GM21515 (cell line): ENCODE measurements around the gene ENTREP1.
"Not testable (repeated sequence)": the region's sequence is repeated elsewhere in the genome, so short reads cannot be mapped to it uniquely, and the experiment has no call there.

ENCODE experiments used
- ATAC-seq: cut with Tn5 transposase; IDR thresholded peaks from one replicate; pipeline ENCODE4 v1.9.1; 2021; ENCODE audit not compliant: unreplicated experiment

The ENTREP1 gene, protein sequence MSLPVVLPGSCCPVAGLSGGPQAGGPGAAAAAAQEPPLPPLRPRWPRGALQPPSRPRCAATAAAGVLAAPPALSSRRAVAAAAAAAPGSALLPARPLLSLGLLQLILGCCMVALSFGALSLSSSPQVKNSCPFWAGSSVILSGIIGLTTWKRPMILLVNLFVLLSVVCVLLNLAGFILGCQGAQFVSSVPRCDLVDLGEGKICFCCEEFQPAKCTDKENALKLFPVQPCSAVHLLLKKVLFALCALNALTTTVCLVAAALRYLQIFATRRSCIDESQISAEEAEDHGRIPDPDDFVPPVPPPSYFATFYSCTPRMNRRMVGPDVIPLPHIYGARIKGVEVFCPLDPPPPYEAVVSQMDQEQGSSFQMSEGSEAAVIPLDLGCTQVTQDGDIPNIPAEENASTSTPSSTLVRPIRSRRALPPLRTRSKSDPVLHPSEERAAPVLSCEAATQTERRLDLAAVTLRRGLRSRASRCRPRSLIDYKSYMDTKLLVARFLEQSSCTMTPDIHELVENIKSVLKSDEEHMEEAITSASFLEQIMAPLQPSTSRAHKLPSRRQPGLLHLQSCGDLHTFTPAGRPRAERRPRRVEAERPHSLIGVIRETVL

DNA sequence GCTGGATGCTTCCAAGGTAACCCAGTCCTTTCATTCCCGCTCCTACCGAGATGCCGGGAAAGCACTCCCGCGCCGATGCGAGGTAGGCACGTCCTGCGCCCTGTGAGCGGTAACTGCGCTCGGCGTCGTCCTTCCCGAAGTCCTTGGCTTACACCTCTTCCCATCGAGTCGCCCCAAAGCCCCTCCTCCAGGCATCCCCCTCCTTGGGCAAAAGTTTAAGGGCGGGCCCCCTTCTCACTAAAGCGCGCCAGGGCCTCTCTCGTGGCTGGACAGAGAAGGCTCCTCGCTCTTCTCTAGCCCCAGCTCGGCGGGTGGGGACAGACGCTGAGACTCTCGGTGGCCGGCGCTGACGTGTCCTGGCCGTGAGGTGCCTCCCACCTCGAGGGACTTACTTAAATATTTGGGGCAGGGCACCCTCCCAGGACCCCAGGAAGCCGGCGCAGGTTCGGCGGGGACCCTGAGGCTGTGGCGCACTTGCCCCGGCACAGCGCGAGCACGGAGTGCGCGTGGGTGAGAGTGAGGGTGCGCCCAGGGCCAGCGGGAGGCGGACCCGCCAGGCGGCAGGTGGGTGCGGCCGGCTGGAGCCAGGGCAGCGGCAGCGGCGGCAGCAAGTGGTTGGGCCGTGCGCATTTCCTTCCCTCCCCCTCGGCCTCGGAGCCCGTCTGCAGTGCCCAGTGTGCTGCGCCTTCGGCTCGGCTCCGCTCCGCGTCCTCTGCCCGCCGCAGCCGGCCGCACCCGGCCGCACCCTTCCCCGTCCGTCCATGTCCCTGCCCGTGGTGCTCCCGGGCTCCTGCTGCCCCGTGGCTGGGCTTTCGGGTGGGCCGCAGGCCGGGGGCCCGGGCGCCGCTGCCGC lies at the start of gene ENTREP1:
Gene ENTREP1 (plus strand): TSS at position 667 of the 853 bp plus-strand sequence. CDS start 95 bp downstream, at position 762.
- ATAC-seq = no peak

DNA sequence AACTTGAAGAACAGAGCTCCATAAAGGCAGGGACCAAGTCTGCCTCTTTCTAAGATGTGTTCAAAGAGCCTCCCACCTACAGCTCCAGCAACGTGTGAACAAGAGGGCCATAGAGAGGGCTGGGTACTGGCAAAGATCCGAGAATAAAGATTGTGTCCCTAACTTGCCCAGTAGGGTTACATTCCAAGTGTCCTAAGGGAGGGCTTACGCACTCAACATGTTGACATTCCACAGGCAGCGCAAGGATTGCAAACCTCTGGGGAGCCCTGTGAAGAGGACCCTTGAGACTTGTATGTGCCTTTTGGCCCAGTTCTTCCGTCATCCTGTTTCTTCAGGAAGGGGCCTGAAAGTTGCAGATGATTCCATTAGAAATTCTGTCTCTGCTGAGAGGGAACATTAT lies 48.2 kb upstream of the ENTREP1 start:
- ATAC-seq = no peak

DNA sequence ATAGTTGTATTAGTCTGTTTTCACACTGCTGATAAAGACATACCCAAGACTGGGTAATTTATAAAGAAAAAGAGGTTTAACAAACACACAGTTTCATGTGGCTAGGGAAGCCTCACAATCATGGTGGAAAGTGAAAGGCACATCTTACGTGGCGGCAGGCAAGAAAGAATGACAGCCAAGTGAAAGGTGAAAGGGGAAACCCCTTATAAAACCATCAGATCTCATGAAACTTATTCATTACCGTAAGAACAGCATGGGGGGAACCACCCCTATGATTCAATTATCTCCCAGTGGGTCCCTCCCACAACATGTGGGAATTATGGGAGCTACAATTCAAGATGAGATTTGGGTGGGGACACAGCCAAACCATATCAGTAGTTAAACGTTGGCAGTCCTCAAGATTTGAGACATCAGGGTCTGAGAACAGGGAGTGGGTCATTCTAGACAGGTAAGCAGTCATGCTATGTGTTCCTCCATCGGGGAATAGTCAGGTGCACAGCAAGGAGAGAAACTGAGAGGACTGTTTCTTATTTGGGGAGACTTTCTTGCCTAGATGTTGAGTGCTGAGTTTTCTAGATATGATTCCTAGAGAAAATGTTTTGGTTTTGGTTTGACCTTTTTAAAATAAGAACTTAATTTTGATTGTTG lies 45.8 kb upstream of the ENTREP1 start:
- peak; percentile 90 for ATAC-seq

DNA sequence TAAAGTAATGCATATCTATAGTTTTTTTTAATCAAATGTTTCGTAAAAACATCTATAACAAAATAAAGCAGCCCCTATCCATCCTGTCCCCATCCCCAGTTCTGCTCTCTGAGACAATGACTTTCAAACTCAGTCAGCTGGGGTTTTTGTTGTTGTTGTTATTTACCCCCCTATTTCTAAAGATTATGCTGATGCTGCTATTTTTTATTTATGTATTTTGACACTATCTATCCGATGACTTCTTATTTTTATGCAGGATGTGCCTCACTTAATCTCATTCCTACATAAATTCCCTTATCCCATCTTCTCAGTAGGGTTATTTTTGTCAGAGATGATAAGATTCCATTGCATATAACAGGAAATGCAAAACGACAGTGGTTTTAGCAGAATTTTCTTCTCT lies 45.3 kb upstream of the ENTREP1 start:
- ATAC-seq = no peak

DNA sequence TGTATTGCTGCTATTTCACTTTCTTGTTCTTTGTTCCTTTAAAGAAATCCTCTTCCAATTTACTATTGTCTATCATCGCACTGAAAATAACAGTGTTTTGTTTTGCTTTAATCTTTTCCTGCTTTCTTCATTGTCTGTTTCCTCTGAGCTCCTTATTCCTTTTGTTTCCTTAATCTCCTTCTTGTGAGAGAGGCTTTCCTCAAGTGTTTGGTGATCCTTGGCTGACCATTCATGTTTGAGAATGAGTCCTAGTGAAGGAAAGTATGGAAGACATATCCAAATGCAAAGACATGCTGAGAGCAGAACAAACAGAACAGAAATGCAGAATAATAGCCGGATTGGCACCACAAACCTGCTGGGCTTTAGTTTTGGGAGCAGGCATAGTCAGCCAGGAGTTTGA lies 42.0 kb upstream of the ENTREP1 start:
- ATAC-seq = no peak

DNA sequence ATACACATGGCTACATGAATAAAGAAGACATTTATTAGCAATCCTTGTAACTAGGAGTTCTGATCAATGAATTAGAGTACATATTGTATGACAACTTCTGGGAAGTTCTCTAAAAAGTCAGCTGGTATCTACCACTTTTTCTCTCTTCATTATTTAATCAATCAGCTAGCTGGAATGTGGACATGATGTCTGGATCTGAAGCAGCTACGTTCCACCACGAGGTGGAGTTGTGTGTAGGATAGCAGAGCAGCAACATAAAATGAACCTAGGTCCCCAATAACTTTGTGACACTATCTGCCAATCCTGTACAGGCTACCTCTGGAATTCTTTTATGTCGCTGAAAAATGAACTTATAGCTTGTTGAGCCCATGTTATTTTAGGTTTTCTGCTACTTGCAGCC lies 32.9 kb upstream of the ENTREP1 start:
- ATAC-seq = no peak

DNA sequence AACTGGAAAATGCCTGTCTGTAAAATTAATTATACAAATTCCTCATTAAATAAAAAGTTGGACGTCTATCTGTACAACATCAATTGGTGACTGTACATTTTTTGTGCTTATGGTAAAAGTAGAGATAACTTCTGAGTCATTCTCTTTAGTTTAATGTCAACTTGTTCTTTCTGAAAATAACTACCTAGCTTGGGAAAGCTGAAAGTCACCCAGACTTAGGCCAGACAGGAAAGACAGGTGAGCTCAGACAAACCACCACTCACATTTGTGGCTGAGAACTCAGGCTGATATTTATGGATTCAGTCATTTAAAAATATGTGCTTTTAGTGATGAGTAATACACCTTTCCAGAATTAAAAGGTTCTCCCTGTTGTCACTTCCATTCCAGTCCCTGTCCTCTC lies 31.9 kb upstream of the ENTREP1 start:
- no peak for ATAC-seq

DNA sequence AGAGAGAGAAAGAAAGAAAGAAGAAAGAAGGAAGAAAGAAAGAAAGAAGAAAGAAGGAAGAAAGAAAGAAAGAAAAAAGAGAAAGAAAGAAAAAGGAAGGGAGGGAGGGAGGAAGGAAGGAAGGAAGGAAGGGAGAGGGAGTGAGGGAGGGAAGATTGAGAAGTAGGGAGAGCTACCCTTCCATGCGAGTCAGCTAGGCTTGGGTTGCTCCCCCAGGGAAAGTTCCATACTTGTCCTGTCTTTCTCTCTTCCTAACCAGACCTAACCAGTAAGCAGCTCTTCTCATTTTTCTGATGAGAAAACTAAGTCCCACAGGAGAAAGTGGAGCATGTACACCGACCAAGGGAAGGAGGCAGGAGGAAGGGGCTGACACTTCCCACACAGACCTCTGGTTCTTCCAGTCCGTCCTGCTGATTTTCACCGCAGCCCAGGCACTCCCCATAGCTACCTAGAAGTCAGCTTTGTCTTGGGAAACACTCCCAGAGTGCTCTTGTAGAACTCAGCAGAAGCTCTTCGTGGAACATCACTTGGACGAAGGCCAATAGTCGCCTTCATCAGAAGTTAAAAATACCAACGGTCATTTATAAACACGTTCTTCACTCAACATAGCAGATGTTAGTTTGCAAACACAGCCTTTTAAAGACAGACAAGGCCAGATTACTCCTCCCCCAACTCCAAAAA lies 29.0 kb upstream of the ENTREP1 start:
- no peak for ATAC-seq

DNA sequence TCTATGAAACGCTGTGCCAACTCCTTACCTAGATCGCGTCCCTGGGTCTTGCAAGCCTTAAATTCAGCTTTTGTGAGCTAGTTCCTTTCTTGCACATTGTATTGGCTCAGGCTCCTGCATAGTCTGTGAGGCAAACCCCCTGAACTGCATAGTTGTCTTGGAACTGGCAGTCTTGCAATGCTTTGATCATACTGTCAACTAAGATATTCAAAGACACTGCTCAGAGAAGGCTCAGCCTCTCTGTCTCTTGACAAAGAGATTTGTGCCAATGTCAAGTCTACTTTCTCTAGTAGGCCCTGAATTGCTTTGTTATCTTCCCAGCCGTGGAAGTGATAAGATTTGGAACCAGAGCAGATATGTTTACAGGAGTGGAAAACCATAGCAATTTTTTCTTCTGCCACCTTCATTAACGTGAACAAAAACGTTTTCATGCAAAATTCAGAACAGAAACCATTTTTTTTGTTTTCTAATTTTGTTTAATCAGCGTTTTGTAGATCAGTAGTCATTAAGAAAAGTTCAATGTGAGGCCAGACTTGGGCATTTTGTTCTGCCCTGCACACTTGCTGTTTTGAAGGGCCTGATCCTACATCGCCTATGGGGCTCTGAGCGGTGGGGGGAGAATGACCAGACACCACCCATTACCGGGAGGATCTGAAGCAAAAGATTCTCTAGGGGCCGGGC lies 27.6 kb upstream of the ENTREP1 start:
- ATAC-seq = no peak

DNA sequence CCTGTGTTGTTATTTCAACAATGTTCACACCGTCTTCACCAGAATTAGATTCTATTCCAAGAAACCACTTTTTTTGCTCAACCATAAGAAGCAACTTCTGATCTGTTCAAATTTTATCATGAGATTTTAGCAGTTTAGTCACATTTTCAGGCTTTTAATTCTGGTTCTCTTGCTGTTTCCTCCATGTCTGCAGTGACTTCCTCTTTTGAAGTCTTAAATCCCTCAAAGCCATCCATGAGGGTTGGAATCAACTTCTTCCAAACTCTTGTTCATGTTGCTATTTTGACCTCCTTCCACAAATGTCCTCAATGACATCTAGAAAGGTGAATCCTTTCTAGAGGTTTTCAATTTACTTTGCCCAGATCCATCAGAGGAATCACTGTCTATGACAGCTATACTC lies 25.7 kb upstream of the ENTREP1 start:
- ATAC-seq = no peak

DNA sequence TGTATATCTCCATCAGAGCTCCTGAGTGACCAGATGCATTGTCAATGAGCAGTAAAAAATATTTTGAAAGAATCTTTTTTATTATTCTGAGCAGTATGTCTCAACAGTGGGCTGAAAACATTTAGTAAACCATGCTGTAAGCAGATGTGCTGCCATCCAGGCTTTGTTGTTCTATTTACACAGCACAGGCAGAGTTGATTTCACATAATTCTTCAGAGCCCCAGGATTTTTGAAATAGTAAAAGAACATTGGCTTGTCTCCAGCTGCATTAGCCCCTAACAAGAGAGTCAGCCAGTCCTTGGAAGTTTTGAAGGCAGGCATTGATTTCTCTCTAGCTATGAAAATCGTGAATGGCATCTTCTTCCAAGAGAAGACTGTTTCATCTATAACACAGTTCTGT lies 25.2 kb upstream of the ENTREP1 start:
- no peak for ATAC-seq

DNA sequence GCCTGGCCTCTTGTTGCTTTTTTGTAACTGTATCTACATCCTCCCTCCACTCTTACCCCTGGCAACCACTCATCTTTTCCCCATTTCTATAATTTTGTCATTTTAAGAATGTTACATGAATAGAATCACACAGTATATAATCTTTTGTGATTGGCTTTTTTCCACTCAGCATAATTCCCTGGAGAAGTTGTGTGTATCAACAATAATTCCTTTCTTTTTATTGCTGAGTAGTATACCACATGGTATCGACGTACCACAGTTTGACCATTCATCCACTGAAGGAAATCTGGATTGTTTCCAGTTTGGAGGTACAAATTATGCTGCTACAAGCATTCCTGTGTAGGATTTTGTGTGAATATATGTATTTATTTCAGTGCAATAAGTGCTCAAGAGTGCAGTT lies 21.7 kb upstream of the ENTREP1 start:
- no peak for ATAC-seq

DNA sequence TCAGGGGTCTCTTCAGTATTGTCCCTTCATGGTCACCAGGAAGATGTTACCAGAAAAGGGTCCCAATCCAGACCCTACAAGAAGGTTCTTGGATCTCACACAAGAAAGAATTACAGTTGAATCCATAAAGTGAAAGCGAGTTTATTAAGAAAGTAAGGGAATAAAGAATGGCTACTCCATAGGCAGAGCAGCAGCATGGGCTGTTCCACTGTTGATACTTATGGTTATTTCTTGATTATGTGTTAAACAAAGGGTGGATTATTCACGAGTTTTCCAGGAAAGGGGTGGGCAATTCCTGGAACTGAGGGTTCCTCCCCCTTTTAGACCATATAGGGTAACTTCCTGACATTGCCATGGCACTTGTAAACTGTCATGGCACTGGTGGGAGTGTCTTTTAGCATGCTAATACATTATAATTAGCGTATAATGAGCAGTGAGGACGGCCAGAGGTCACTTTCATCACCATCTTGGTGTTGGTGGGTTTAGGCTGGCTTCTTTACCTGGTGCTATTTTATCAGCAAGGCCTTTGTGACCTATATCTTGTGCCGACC lies 18.0 kb upstream of the ENTREP1 start:
- not testable (repeated sequence) for ATAC-seq

DNA sequence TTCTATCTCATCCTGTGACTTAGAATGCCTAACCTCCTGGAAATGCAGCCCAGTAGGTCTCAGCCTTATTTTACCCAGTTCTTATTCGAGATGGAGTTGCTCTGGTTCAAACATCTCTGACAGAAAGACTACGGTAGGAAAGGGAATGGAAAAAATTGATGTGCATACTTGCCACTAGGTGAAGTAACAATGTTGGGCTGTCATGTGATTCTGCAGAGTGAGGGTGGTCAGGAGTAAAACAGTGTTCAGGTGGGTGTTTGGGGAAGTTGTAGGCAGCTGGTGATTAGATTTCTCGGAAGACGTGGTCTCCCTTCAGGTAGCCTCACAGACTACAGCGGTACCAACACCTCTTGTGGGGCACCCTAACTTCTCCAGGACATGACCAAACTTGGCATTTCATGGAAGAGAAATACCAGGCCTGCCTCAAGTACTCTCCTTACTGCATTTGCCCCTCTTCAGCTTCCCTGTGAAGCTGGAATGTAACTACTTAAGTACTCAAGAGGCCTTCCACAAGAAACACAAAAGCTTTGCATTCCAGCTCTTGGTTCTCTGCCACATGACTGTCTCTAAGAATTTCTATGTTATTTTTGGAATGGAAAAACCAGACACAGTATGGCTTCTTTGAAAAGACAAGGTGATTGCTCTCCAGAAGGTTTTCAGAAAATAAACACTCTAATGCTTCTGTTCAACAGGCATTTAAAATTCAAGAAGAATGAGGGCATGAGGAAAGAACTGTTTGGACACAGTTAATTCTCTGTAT lies 17.4 kb upstream of the ENTREP1 start:
- ATAC-seq = no peak

DNA sequence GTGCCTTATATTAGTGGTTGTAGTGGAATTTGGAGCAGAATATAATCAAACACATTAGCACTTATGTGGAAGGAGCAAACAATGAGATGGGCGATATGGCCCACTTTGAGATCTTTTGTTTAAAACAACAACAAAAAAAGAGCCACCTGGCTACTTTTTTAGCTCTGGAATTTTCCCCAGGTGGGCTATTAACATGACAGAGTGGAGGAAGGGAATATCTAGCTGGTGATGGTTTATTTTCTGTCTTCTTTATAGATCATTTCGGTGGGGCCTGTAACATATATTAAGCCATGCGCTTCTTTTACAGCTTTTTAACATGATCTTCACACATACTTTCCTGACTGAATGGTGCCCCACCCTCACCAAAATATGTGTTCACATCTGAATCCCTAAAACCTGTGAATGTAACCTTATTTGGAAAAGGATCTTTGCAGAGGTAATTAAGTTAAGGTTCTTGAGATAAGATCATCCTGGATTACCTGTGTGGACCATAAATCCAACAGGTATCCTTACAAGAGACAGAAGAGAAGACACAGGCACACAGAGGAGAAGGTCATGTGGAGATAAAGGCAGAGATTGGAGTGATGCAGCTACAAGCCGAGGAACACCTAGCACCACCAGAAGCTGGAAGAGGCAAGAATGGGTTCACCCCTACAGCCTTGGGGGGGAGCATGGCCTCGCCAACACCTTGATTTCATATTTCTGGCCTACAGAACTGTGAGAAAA lies 16.6 kb upstream of the ENTREP1 start:
- ATAC-seq = no peak

DNA sequence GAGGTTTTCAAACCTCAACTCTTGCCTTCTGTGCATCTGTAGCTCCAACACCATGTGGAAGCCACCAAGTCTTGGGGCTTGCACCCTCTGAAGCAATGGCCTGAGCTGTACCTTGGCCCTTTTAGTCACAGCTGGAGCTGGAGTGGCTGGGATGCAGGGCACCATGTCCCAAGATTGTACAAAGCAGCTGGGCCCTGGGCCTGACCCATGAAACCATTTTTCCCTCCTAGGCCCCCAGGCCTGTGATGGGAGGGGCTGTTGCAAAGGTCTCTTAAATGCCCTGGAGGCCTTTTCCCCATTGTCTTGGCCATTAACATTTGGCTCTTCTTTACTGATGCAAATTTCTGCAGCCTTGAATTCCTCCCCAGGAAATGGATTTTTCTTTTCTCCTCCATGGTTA lies 11.8 kb upstream of the ENTREP1 start:
- no peak for ATAC-seq

DNA sequence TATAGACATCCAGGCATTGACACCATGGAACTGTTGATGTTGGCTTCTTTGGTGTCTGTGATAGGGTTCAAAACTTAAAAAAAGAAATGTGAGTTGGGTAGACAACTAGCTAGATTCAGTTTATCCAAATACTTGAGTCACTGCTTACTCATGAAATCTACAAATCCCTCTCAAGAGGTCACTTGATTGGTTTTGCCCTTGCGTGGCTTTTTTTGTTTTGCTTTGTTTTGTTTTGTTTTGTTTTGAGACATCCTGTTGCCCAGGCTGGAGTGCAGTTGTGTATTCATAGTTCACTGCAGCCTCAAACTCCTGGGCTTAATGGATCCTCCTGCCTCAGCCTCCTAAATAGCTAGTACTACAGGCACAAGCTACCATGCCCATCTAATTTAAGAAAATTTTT lies 10.5 kb upstream of the ENTREP1 start:
- no peak for ATAC-seq

DNA sequence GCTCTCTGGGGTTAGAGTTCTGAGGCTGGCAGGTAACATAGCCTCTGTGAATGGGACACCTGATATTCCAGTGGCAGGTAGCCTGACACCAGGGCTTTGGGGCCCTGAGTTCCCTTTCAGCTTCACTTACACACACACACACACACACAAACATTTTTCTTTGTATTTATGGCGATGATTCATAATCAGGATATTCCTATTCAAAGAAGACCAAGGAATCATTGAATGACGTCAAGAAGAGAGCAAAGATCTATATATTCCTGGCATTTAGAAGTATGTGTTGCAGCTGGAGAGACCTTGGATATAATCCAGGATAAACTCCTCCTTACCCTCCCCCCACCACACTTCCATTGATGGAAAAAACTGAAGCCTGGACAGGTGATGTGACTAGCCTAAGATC lies 7.9 kb upstream of the ENTREP1 start:
- ATAC-seq = no peak
